ENCODE results near the gene GDAP2.
"Not testable (repeated sequence)": the region's sequence is repeated elsewhere in the genome, so short reads cannot be mapped to it uniquely, and the experiment has no call there.

Gene GDAP2

GRCh38 chr1:117928881-117929342, 509 bp downstream of the GDAP2 start:
- Histone ChIP-seq H3K9ac (no peak overlapping the region), H3K4me3 (ENCODE audit: low read depth, low read length) (peak overlapping the region; percentile 91), H3K27ac (peak overlapping the region; percentile 64), H3K79me2 (peaks cover 21% of the 10 kb centered on the region), H3K4me2 (ENCODE audit: low read length) (peak overlapping the region; percentile 81), H2AFZ (peak overlapping the region; percentile 91), H3K36me3 (ENCODE audit: control insufficient read depth, insufficient read depth, low read length) (no peaks in the 10 kb centered on the region), H3K27me3 (ENCODE audit: control insufficient read depth, insufficient read depth, low read length) (no peaks in the 10 kb centered on the region), H3K9me3 (ENCODE audit: control insufficient read depth, low read length) (no peaks in the 10 kb centered on the region), H3K4me1 (peaks cover 7% of the 10 kb centered on the region)
- TF ChIP-seq, protein P1, sequence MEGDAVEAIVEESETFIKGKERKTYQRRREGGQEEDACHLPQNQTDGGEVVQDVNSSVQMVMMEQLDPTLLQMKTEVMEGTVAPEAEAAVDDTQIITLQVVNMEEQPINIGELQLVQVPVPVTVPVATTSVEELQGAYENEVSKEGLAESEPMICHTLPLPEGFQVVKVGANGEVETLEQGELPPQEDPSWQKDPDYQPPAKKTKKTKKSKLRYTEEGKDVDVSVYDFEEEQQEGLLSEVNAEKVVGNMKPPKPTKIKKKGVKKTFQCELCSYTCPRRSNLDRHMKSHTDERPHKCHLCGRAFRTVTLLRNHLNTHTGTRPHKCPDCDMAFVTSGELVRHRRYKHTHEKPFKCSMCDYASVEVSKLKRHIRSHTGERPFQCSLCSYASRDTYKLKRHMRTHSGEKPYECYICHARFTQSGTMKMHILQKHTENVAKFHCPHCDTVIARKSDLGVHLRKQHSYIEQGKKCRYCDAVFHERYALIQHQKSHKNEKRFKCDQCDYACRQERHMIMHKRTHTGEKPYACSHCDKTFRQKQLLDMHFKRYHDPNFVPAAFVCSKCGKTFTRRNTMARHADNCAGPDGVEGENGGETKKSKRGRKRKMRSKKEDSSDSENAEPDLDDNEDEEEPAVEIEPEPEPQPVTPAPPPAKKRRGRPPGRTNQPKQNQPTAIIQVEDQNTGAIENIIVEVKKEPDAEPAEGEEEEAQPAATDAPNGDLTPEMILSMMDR (IDR thresholded peaks at IDR 0.05): no peak

- TF ChIP-seq, protein P1 (IDR thresholded peaks at IDR 0.05): no peak
- Histone ChIP-seq H3K36me3 (ENCODE audit: control insufficient read depth, insufficient read depth, low read length) (no peaks in the 10 kb centered on the region), H3K27ac (no peak overlapping the region), H3K27me3 (ENCODE audit: control insufficient read depth, insufficient read depth, low read length) (no peaks in the 10 kb centered on the region), H3K4me3 (ENCODE audit: low read depth, low read length) (no peak overlapping the region), H3K4me1 (peaks cover 7% of the 10 kb centered on the region), H2AFZ (no peak overlapping the region), H3K79me2 (peaks cover 30% of the 10 kb centered on the region), H3K4me2 (ENCODE audit: low read length) (no peak overlapping the region), H3K9me3 (ENCODE audit: control insufficient read depth, low read length) (no peaks in the 10 kb centered on the region), H3K9ac (no peak overlapping the region)
Measured at GRCh38 chr1:117925981-117926380, 3.4 kb downstream of the GDAP2 start.

DNA sequence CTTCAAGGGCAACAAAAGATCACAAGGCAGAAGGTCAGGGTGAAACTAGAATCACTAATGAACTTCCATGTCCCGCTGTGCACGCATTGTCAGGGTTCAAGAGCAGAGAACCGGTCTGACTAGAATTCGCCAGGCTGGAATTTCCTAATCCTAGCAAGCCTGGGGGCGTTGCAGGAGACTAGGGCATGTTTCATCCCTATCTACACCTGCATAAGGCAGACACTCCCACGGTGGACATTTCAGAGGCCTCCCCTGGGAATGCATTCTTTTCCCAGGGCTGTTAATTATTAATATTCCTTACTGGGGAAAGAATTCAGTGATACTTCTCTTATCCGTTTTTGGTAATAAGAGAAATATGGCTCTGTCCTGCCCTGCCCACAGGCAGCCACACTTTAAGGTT, 6.7 kb downstream of the GDAP2 start:
- H2AFZ ChIP-seq; H3K9me3 ChIP-seq (ENCODE audit: control insufficient read depth, low read length); H3K4me3 ChIP-seq (ENCODE audit: low read depth, low read length); H3K27me3 ChIP-seq (ENCODE audit: control insufficient read depth, insufficient read depth, low read length); H3K4me2 ChIP-seq (ENCODE audit: low read length); H3K4me1 ChIP-seq; H3K27ac ChIP-seq; H3K36me3 ChIP-seq (ENCODE audit: control insufficient read depth, insufficient read depth, low read length); H3K9ac ChIP-seq: not testable (repeated sequence)
- peaks cover 25% of the 10 kb centered on the region for H3K79me2 ChIP-seq

DNA sequence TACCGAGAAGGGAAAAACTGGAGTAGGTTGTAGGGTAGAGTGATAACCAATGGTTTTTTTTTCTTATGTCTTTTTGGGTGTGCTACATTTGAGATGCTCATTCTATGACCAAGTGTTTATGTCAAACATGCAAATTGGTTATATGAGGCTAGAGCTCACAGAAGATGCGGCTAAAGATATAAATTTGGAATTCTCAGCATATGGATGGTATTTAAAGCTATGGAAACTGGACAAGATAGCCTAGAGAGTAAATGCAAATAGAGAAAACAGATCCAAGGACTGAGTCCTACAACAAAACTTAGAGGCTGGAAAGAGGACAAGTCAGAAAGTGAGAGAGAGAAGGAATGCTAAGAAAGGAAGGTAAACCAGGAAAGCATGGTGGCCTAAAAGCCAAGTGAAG, 7.4 kb downstream of the GDAP2 start:
- H3K79me2 ChIP-seq: peaks cover 25% of the 10 kb centered on the region
- no peak overlapping the region for H3K4me3 ChIP-seq (ENCODE audit: low read depth, low read length)
- no peaks in the 10 kb centered on the region for H3K36me3 ChIP-seq (ENCODE audit: control insufficient read depth, insufficient read depth, low read length)
- no peak overlapping the region for H2AFZ ChIP-seq
- peaks cover 2% of the 10 kb centered on the region for H3K4me1 ChIP-seq
- H3K9me3 ChIP-seq (ENCODE audit: control insufficient read depth, low read length): no peaks in the 10 kb centered on the region
- H3K4me2 ChIP-seq (ENCODE audit: low read length): no peak overlapping the region
- H3K27me3 ChIP-seq (ENCODE audit: control insufficient read depth, insufficient read depth, low read length): no peaks in the 10 kb centered on the region
- H3K9ac ChIP-seq: no peak overlapping the region
- H3K27ac ChIP-seq: no peak overlapping the region
- TF ChIP-seq, protein P1 (IDR thresholded peaks at IDR 0.05): no peak

GRCh38 chr1:117919376-117919775, 10.0 kb downstream of the GDAP2 start:
- peaks cover 15% of the 10 kb centered on the region for H3K79me2 ChIP-seq
- no peaks in the 10 kb centered on the region for H3K9me3 ChIP-seq (ENCODE audit: control insufficient read depth, low read length)
- no peak overlapping the region for H3K27ac ChIP-seq
- no peaks in the 10 kb centered on the region for H3K27me3 ChIP-seq (ENCODE audit: control insufficient read depth, insufficient read depth, low read length)
- H3K4me1 ChIP-seq: no peaks in the 10 kb centered on the region
- H3K36me3 ChIP-seq (ENCODE audit: control insufficient read depth, insufficient read depth, low read length): no peaks in the 10 kb centered on the region
- H3K4me3 ChIP-seq (ENCODE audit: low read depth, low read length): no peak overlapping the region
- H2AFZ ChIP-seq: no peak overlapping the region
- TF ChIP-seq, protein P1 (IDR thresholded peaks at IDR 0.05): no peak
- H3K9ac ChIP-seq: no peak overlapping the region
- H3K4me2 ChIP-seq (ENCODE audit: low read length): no peak overlapping the region

Measured in parathyroid adenoma (tissue), 2 donors.